ACC112 (cell line): ENCODE data around the gene PTPRU.

Experiments used
- H2AFZ ChIP-seq: fragments of 200-600 bp; sonication (generic); one replicate; pipeline ENCODE4 v1.6.0; 2017; ENCODE audit warnings: antibody characterized with exemption, low read length; ENCODE audit not compliant: unreplicated experiment
- H3K27ac ChIP-seq: fragments of 200-600 bp; sonication (generic); 2 replicates; pipeline ENCODE4 v1.5.1; 2014; ENCODE audit warnings: low read depth, mild to moderate bottlenecking, antibody characterized with exemption, low read length, moderate library complexity
- H3K27me3 ChIP-seq: fragments of 200-600 bp; sonication (generic); 2 replicates; pipeline ENCODE4 v1.6.1; 2014; ENCODE audit warnings: mild to moderate bottlenecking, antibody characterized with exemption, low read length, moderate library complexity, mixed read lengths; ENCODE audit not compliant: insufficient read depth
- H3K36me3 ChIP-seq: fragments of 200-600 bp; sonication (generic); 2 replicates; pipeline ENCODE4 v1.6.1; 2016; ENCODE audit warnings: mild to moderate bottlenecking, antibody characterized with exemption, low read length, moderate library complexity, mixed read lengths; ENCODE audit not compliant: insufficient read depth
- H3K4me1 ChIP-seq: fragments of 200-600 bp; sonication (generic); one replicate; pipeline ENCODE4 v1.6.1; 2016; ENCODE audit warnings: low read length, mixed read lengths; ENCODE audit not compliant: insufficient read depth, unreplicated experiment, control insufficient read depth
- H3K4me3 ChIP-seq: fragments of 200-600 bp; sonication (generic); 2 replicates; pipeline ENCODE4 v1.5.1; 2014; ENCODE audit warnings: mild to moderate bottlenecking, low read depth, low read length
- H3K79me2 ChIP-seq: fragments of 200-600 bp; sonication (generic); one replicate; pipeline ENCODE4 v1.6.0; 2016; ENCODE audit warnings: low read length; ENCODE audit not compliant: control insufficient read depth, unreplicated experiment, insufficient read depth

Gene PTPRU

GRCh38 chr1:29365906-29366670 is 129.8 kb downstream of the PTPRU start:
- Histone ChIP-seq H3K27ac (no peak overlapping the region), H3K27me3 (peaks cover 48% of the 10 kb centered on the region), H3K4me1 (no peaks in the 10 kb centered on the region), H3K79me2 (no peaks in the 10 kb centered on the region), H3K36me3 (no peaks in the 10 kb centered on the region), H3K4me3 (no peak overlapping the region), H2AFZ (no peak overlapping the region)

- no peaks in the 10 kb centered on the region for H3K36me3 ChIP-seq
- no peak overlapping the region for H2AFZ ChIP-seq
- no peak overlapping the region for H3K27ac ChIP-seq
- no peak overlapping the region for H3K4me3 ChIP-seq
- no peaks in the 10 kb centered on the region for H3K79me2 ChIP-seq
- peaks cover 54% of the 10 kb centered on the region for H3K27me3 ChIP-seq
- H3K4me1 ChIP-seq = no peaks in the 10 kb centered on the region
These were observed 132.9 kb downstream of the PTPRU start for GRCh38 chr1:29368936-29369932.

GRCh38 chr1:29370067-29370466 is 133.7 kb downstream of the PTPRU start:
- no peaks in the 10 kb centered on the region for H3K36me3 ChIP-seq
- no peak overlapping the region for H2AFZ ChIP-seq
- H3K79me2 ChIP-seq = no peaks in the 10 kb centered on the region
- H3K27me3 ChIP-seq = peaks cover 59% of the 10 kb centered on the region
- no peaks in the 10 kb centered on the region for H3K4me1 ChIP-seq
- no peak overlapping the region for H3K27ac ChIP-seq
- H3K4me3 ChIP-seq = no peak overlapping the region

- Histone ChIP-seq H3K36me3 (no peaks in the 10 kb centered on the region), H3K27me3 (peaks cover 67% of the 10 kb centered on the region), H3K4me3 (no peak overlapping the region), H3K79me2 (no peaks in the 10 kb centered on the region), H2AFZ (no peak overlapping the region), H3K27ac (no peak overlapping the region), H3K4me1 (no peaks in the 10 kb centered on the region)
These were observed 135.0 kb downstream of the PTPRU start for GRCh38 chr1:29371332-29371731.

- peaks cover 72% of the 10 kb centered on the region for H3K27me3 ChIP-seq
- H3K27ac ChIP-seq = no peak overlapping the region
- no peaks in the 10 kb centered on the region for H3K79me2 ChIP-seq
- no peak overlapping the region for H2AFZ ChIP-seq
- H3K36me3 ChIP-seq = no peaks in the 10 kb centered on the region
- no peaks in the 10 kb centered on the region for H3K4me1 ChIP-seq
- H3K4me3 ChIP-seq = no peak overlapping the region
These were observed 135.8 kb downstream of the PTPRU start for GRCh38 chr1:29372108-29372507.
